CD4-positive, alpha-beta T cell treated with Interleukin-17A for 1 hour (primary cell): Measurements from ENCODE around the gene SLC26A5.

ENCODE experiments used
- DNase-seq: peaks from one replicate; pipeline ENCODE4 v3.0.0-alpha.2; 2020

SLC26A5 gene

DNA sequence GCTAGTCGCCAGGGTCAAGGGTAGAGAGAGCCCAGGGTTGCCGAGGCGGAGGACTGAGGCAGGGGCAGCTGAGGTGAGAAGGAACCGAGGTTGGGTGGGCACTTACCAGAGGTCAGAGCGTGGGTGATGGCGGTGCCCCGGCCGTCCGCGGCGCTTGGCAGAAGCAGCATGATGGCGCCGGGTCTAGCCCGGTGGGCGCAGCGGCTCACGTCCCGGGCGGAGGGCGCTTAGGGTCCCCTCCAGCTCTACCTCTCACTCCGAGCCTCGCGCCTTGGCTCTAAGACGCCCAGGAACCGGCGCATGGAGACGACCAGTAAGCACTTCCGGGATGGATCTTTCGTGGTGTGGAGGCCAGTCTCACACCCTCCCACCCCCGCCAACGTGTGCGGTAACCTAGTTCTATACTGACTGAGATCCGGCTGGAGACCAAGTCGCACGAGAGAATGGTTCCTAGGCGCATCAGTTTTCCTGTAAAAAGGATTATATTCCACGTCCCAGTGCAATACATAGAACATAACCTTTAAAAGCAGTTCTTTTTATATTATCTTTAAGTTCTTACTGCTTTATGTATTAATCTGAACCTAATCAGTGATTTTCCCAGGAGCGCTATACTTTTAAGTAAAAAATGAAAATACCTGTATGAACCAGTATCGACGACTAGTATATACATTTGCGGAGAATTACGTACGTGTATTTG lies 101.4 kb downstream of the SLC26A5 start, which contains the start of gene DNAJC2:
DNAJC2 (minus strand) TSS at position 315 of the 697 bp plus-strand sequence; CDS start at position 170, 145 bp downstream.
- peak; percentile 90 for DNase-seq

DNA sequence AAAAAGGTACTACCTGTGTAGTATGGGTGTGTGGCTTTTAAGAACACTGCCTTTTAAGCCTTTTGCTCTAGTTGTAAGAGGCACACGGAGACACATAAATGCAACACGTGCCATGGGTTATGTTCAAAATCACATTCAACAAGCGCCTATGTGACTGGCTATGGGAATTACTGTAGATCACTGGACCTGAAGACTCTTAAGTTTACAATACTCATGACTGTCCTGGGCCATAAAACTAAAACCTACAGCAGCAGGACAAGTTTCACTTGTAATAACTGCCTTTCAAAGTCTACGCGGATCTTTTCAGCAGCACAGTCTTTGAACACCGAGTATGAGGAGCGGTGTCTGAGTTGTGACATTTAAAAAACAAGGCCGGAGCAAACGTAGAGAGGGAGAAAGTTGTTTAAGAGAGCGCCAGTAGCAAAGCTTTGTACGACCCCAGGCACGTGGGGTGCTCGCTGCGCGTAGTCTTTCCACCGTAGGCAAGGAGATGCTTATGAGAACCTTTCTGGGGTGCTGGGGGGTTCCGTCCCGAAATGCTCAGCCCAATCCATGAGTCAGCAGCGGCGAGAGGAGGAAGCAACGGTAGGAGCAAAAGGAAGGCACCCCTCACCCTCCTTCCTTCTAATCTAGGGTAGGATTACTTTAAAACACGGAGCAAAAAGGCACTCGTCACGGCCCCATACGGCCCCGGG lies 102.1 kb downstream of the SLC26A5 start:
- peak; percentile 39 for DNase-seq

DNA sequence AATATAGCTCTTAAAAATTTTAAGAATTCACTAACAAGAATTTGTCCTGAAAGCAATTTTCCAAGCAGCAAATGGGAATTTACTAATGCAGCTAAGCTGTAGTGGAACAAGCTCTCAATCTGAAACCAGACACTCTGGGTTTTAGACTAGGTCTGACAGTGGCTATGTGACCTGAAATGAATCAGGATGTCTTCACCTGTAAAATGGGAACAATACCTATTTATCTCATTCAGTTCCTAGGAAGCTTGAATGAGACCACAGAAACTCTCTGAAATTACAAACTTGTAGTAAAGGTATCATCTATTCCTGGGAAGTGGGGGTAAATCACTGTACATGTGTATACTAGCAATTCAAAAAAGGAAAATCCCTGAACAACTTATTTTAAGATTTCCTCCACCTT lies 102.7 kb downstream of the SLC26A5 start:
- no peak for DNase-seq

DNA sequence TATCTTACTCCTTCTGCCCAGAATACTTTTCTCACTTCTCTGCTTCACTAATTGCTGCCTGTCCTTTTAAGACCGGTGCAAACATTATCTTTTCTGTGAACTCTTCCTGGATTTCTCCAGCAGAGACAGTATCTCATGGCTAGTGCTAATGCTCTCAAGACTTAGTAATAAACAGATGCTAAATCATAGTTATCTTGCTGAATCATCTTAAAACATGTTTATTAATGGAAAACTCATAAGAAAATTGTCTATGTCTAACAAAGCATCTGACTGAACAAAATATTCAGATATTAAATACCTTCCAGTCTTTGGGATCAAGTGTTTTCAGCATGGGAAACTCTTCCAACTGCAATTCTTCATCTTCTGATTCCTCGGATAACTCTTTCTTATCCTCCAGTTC lies 104.5 kb downstream of the SLC26A5 start:
- no peak for DNase-seq

DNA sequence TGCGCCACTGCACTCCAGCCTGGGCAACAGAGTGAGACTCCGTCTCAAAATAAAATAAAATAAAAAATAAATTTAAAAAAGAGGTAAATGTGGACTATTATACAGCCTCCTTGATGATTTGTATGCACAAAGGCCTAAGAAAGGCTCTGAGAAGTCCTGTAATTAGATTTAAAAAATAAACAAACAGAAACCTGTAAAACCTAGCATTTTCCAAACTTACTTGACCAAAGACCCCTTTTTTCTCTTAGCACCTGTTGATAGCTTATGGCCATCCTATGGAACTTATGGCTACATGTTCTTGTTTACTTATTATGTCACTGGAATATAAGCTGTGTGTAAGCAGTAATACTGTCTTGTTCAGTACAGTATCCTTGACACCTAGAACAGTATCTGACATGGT lies 107.1 kb downstream of the SLC26A5 start:
- DNase-seq, result no peak

DNA sequence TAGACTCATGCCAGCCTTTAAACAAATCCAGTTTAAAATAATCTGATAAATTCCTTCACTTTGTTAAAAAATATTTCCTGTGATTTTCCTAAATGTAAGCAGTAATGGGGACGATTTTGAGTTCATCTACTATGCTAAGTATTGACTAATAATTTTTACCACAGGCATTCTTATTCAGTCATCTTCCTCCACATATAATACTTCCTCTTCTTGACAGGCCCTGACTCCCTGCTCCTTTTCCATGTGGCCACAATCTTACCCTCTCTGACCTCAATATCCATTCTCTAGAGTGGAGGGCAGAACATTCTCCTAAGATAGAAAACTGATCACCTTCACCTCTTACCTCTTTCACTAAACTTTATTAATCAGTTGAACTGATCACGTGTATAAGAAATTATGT lies 109.2 kb downstream of the SLC26A5 start:
- no peak for DNase-seq

DNA sequence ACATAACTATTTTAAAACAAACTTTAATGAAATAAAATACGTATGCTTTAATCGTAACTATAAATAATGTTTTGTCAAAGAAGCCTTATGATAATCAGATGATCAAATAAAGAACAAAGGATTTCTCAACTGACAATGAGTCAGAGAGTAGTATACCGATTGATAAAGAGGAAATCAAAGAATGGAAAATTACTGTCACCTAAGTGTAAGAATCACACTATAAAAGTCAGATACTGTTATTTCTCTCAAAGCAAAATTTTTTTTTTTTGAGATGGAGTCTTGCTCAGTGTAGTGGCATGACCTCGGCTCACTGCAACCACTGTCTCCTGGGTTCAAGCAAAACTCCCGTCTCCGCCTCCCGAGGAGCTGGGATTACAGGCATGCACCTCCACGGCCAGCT lies 120.3 kb downstream of the SLC26A5 start:
- no peak for DNase-seq
